Esophagus squamous epithelium (tissue), 4 donors: ENCODE measurements around the gene GRK1.

Source experiments
- CTCF ChIP-seq, 6 experiments: fragments of 450-650 bp in 4 of 6; fragments of 200-600 bp in 2 of 6; sonication (generic) in 2 of 6; IDR thresholded peaks; one replicate each; pipeline ENCODE4 v1.5.1; 2016 to 2019; ENCODE audit warnings: antibody characterized with exemption in 6 of 6, mild to moderate bottlenecking in 4 of 6, moderate library complexity in 4 of 6
- POLR2A ChIP-seq, 4 donors: fragments of 450-650 bp; IDR thresholded peaks; one replicate each; pipeline ENCODE4 v1.6.1; 2017; ENCODE audit warnings: antibody characterized with exemption in 4 of 4, mild to moderate bottlenecking in 4 of 4, moderate library complexity in 3 of 4

DNA sequence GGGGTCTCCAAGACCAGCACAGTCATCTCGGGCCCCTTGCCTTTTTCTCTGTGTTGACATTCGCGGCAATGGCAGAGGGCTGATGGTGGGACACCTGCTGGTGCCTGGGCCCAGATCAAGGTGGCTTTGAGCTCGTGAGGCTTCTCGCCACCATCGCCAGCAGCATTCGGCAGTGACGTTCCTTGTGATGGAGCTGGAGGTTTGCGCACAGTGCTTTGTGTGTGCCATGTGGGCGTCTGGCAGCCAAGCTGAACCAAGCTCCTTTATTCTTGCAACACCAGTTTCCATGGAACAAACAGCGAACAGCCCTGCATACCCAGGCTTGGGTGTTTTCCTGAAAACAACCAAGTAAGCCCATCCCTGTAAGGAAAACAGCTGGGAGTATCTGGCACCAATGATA is 82.9 kb downstream of the GRK1 start:
- TF ChIP-seq CTCF (IDR thresholded peaks at IDR 0.05) (no peak), POLR2A (IDR thresholded peaks at IDR 0.05) (no peak)
